A172 (cell line): Measurements from ENCODE around the gene TNFRSF8. TPM values are rescaled to one million over a fixed set of nuclear protein-coding genes. Genes with fewer than 3 reads are reported as not detected.
"Not testable (repeated sequence)": the region's sequence is repeated elsewhere in the genome, so short reads cannot be mapped to it uniquely, and the experiment has no call there.

Experiments
- DNase-seq: peaks from one replicate; pipeline ENCODE4 v3.0.0-alpha.2; 2015; ENCODE audit warnings: low spot score
- total RNA-seq: library from RNA; depleted of rRNA; stranded (reverse); fragments of >200 nt; shearing (Covaris generic); gene quantifications from 2 replicates; pipeline ENCODE4 v1.2.3, GENCODE V29; 2014

The TNFRSF8 gene
- total RNA-seq, 1 experiment from 2014 or later, result 0.38 TPM

DNA sequence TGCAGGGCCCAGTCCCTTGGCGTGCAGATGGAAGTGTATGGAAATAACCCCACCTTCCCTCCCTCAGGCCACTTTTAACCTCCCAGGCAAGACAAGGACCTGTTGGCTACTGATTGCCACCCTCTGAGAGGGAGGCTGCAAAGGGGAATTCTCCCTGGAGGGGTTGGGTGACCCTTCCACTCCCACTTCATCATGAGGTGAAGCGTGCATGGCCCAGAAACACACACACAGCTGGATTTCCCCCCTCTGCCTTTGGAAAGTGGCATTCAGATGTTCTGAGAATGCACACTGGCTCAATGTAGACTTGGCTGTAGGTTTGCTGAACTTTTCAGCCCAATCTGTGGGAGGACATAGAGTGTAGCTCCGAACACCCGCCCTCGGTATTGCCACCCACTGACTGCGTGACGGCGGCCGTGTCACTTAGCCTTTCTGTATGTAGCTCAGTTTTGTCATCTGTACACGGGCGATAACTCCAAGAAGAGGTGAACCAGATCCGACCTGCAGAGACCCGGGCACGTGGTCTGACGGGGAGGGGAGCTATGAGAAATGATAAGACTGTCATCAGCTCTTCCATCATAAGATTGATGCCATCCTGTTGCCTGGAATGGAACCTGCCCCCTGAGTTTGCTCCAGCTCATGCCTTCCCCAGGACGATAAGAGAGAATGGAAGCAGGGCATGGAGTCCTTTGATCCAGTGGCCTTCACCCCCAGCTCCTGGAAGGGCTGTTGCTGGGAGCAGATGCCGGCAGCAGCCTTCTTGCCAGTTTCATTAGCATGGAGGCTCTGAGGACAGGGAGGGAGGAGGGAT is 24.5 kb upstream of the TNFRSF8 start:
- DNase-seq, result no peak

DNA sequence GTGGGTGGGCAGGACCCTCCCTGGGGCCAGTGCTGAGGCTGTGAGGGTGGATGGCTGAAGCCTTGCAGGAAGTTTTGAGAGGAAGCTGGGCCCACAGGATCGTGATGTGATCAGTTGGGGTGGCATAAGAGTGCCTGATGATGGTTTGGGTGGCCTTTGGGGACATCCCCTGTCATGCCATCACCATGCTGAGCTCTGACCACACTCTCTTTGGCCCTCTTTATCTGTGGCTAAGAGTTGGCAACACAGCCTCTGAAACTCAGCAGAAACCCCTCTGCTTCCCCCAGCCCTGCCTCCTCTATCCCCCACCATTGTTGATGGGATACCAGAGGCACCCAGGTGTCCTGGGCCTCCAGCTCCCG is 24.0 kb upstream of the TNFRSF8 start:
- no peak for DNase-seq

DNA sequence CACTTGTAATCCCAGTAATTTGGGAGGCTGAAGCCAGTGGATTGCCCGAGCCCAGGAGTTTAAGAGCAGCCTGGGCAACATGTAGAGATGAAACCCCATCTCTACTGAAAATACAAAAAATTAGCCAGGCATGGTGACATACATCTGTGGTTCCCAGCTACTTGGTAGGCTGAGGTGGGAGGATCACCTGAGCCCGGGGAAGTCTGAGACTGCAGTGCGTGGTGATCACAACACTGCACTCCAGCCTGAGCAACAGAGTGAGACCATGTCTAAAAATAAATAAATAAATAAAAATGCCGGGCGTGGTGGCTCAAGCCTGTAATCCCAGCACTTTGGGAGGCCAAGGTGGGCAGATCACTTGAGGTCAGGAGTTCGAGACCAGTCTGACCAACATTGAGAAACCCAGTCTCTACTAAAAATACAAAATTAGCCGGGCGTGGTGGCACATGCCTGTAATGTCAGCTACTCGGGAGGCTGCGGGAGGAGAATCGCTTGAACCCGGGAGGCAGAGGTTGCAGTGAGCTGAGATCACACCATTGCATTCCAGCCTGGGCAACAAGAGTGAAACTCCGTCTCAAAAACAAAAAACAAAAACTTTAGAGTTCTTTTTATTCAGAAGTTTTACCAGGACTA is 23.2 kb upstream of the TNFRSF8 start:
- DNase-seq, result not testable (repeated sequence)

DNA sequence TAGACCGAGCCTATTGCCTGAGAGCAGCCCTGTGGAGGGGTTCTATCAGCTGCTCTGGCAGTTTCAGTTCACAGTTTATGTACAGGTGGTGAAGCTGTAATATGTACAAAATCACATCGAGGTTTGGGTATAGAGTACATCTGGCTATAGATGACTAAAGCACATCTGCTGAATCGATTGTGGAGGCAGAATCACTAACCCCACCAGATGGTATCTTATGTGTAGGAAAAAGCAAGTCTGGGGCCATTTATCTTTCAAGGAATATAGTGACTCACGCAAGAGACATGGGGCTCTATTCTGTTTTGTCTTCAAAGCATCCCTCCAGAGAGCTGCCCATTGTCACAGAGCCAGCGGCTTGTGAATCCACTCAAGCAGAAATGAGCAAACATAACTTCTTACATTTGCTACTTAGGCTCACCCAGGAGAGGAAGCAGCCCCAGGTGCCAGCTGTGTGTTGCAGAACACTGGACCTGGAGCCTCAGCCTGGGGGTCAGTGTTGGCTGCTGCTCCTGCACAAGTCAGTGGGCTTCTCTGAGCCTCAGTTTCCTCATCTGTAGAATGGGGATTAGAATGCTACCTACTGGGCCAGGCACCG is 22.5 kb upstream of the TNFRSF8 start:
- peak; percentile 80 for DNase-seq

DNA sequence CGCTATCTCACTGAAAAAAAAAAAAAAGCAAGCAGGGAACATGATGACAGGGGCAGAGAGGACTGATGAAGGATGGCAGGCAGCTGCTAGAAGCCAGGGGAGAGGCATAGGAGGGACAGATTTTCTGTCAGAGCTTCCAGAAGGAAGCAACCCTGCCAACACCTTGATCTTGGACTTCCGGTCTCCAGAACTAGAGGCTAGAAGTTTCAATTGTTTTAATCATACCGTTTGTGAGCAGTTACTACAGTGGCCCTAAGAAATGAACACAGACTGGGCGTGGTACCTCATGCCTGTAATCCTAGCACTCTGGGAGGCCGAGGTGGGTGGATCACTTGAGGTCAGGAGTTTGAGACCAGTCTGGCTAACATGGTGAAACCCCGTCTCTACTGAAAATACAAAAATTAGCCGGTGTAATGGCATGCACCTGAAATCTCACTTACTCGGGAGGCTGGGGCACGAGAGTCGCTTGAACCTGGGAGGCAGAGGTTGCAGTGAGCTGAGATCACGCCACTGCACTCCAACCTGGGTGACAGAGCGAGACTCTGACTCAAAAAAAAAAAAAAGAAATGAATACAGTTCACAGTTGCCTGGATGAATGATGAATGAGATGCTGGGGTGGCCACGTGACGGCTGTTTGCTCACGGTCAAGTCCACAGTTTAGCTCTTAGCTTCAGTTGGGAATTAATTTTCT is 18.8 kb upstream of the TNFRSF8 start:
- DNase-seq, result not testable (repeated sequence)

DNA sequence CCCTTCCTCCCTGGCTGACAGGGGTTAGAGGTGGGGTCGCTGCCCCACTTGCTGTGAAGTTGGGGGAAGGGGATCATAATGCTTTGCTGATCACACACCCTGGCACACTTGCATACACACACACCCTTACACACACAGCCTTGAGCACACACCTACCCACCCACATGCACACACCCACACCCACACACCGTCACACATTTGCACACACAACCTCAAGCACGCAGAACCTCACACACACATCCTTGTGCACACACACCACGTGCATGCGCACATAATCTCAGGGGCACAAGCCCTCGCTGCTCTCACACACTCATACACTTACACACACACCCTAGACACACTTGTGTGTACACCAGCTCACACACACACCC is 16.4 kb upstream of the TNFRSF8 start:
- DNase-seq, result no peak

DNA sequence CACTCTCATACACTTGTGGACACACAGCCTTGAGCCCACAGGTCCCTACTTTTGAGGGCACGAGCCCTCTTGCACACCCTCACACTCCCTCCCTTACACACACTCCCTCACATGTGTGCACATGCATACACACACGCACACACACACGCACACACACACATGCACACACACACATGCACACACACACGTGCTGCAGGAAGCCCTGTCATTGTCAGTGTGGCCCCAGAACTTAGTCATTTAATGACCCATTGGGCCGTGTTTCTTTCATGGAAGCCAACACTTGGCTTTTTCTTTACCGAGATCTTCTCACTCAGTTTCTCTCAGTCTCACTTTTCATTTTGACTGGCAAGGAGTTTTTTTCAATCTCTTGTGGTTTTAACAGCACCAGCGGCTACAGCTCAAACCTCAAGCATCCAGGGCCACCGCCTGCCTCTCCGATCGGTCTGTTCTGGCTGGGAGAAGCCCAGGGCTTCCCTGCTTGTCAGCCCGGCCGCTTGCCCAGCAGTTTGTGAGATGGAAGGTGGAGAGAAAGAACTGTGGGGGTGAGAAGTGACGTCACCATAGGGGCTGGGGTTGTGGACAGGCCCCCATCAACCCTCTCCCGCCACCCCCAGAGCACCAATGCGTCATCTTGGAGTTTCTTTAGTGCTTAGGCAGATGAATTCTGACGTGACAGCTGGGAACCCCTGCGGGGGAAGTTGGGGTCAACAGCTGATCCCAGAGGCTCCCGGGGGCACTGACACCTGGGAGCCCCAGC is 15.8 kb upstream of the TNFRSF8 start:
- DNase-seq, result no peak

DNA sequence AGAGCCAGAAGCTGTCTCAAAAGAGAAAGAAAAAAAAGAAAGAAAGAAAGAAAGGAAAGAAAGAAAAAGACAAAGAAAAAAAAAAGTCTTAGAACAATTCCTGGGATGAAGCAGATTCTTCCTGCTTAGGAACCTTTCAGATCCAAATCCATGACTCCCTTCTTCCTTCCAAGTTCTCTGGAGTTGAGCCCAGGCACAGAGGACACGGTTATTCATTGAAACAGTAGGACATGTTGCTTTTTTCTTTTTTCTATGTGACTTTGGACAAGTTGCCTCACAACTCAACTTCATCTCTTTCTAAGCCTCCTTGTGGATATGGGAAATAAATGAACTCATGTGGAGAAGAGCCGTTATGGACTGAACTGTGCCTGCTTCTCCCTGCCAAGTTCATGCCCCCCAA is 14.7 kb upstream of the TNFRSF8 start:
- DNase-seq, result no peak

DNA sequence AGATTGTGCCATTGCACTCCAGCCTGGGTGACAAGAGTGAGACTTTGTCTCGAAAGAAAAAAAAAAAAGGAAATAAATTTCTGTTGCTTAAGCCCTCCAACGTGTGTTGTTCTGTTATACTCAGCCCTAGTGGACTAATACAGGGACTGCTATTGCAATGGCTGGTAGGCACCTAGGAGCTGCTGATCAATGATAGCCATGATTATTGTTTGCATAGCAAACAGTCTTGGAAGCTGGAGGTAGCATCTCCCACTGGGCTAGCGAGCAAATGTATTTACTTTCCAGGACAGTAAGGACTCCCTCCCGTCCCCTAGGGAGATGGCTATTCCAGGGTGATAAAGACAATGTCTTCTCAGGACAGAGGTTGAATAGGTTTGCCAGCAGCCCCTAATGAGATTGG is 13.5 kb upstream of the TNFRSF8 start:
- no peak for DNase-seq

DNA sequence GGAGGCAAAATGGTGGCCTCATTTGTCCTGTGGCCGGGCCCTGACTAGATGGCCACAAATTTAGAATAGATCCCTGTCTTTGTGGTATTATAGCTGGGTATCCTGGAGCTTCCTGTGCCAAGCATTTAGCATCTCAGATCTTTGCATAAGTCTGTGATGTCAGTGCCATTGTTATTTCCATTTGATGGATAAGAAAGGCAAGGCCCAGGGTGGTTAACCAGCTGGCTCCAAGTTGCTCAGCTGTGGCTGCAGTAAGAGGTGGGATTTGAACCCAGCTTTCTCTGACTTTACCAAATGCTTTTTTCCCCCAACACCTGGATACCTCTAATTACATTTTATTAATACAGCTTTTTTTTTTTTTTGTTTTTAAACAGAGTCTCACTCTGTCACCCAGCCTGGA is 11.7 kb upstream of the TNFRSF8 start:
- no peak for DNase-seq

DNA sequence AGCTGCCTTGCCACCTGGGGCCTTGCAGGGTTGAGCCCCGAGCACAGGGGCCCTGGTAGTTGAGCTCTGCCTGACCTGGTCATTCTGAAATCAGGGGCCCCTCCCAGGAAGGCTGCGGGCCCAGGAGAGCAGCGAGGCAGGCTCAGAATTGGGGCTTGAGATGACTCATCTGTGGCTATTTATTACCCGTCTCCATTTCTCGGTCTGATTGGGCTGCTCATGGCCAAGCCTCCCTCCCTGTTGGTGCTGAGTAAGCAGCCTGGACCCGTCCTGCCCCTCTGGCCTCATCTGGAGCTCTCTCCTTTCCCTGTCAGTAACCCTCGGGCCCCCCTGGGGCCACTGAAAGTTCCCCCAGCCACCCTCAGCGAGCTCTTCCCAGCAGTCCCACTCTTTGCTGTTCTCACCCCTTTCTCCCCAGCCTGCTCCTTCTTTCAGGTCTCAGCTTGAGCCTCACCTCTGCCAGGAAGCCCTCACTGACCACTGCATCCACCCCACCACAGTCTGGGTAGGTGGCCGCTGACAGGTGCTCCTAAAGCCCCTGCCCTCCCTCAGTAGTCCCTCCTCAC is 11.0 kb upstream of the TNFRSF8 start:
- peak; percentile 82 for DNase-seq

DNA sequence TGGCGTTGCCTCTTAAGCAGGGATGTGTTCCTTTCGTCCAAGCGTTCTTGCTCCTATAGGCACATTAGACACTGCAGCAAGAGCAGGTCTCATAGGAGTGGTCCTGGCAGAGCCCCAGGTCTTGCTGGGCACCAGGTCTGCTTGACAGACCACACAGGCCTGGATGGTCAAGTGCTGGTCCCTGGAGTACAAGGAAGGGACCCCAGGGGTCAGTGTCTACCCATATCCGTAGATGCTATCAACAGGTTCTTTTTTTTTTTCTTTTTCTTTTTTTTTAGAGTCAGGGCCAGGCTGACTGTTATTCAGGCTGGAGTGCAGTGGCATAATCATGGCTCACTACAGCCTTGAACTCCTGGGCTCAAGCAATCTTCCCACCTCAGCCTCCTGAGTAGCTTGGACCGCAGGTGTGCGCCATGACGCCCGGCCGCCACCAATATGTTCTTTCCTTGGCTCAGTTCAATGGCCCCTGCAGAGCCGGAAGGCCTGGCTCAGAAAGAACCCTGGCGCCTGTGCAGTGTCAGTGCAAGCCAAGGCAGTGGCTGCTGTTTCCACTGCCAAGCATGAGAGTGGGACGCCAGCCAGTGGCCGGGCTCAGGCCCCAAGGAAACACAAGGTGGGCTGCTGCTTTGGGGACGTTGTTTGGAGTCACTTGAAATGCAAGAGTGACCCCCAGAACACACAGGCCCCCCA is 10.0 kb upstream of the TNFRSF8 start:
- no peak for DNase-seq

DNA sequence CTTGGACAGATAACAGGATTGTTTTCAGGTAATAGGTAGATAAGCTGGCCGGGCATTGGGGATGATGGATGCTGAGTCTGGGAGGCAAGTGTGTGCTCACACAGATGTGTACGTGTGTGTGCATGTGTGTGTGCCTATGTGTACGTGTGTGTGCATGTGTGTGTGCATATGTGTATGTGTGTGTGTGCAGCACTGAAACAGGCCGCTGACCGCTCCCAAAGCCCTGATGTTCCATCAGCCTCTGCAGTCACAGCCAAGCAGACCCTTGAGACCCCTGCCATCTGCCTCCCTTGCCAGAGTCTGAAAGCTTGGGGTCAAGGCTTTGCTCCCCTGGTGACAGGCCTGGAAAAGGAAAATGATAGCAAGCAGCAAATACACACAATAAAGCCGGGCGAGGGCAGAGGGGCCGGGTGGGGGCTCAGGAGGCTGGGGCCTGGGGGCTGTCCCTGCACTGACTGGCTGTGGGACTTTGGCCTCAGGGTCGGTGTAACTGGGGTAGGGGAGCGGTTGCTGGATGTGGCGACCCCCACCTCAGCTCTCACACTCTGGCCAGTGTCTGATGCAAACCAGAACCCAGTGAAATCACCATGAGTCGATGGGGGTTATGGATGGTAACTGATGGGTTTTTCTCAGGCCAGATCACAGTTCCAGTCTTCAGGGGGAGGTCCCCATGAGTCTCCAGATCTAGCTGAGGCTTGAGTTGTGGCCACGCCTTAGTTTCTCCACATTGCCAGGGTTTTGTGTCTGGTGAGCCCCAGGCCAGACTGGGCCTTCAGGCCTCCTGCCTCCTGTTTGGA is 9.2 kb upstream of the TNFRSF8 start:
- no peak for DNase-seq

DNA sequence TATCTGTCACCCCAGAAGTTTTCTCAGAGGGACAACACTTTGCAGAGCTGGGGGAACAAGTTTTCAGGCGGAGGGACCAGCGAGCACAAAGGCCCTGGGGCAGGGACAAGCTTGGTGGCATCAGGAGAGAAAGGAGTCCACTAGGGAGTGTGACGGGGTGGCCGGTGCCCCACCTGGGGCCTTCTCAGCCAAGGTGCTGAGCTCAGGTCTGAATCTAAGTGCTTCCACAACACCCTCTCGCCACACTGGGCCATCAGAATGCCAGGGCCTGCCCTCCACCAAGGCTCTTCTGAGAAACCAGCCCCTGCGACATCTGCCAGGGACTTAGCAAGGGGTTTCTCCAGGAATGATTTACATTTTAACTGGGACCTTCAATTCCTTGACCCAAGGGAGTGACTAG is 7.8 kb upstream of the TNFRSF8 start:
- DNase-seq, result no peak

DNA sequence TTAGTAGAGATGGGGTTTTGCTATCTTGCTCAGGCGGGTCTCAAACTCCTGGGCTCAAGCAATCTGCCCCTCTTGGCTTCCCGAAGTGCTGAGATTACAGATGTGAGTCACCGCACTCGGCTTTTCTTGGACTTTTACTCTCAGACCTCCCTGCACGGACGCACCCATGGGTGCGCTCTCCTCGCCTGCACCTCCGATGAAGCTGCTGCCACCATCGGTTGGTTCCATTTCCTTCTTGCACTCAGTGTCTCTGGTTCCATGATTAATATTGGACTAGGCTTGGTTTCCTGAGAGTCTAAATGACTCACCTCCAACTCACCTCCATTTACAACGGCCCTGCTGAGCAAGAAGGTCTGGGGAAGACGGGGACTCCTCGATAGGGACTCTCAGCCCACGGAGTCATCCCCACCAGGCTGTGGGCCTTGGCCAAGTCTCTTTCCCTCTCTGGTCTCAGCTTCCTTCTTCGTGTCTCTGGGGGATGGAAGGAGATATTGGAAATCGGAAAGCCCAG is 6.7 kb upstream of the TNFRSF8 start:
- DNase-seq, result no peak

DNA sequence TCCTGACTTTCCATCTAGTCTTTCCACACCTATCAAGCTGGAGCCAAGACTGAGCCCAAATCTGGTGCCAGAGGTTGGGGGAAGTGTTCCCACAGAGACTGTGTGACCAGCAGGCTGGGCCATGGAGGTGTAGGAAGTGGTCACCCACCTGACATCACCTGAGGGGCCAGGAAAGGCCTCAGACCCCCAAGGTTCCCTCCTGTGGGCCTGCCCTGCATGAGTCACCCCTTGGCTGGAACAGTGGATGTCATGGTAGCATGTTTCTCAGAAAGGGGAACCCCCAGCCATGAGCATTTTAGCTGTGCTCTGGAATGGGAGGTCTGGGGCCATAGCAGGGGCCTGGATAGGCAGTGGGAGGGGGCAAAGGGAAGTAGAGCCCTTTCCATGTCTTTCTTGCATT is 5.7 kb upstream of the TNFRSF8 start:
- DNase-seq, result no peak

DNA sequence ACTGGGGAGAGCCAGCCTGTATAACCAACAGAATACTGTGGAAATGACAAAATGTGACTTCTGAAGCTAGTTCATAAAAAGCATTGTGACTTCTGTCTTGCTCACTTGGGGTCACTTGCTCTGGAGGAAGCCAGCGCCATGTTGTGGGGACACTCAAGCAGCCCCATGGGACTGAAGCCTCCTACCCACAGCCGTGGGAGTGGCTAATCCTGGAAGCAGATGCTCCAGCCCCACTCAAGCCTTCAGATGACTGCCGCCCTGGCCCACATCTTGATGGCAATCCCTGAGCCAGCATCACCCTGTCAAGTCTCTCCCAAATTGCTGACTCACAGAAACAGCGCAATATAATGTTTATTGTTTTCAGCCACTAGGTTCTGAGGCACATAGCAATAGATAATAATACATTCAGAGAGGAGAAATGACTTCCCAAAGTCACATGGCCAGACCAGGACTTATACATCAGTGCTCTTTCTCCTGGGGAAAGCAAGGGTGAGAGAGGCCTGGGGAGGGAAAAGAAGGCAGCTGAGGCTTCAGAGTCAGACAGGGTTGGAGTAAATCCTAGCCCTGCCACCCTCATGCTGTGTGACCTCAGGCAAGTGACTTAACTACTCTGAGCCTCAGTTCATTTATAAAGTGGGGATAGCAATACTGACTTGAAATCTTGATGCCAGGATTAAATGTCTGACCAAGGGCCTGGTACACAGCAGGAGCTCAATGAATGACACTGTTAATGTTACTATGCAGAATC is 5.0 kb upstream of the TNFRSF8 start:
- DNase-seq, result no peak

DNA sequence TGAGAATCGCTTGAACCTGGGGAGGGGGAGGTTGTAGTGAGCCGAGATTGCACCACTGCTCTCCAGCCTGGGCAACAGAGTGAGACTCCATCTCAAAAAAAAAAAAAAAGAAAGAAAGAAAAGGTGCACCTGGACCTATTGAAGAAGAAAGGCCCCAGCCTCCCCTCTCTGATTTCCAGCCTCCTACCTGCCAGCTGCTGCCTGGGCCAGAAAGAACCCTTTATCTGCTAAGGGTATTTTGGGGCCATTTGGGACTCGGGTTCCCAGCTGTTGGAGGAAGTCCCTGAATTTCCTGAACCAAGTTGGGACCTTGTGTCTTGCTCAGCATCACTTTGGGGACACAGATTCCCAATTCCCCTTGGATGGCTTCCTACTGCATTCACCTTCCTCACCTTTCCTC is 3.9 kb upstream of the TNFRSF8 start:
- no peak for DNase-seq
